Myocyte (in vitro differentiated cells): ENCODE data around the gene EHBP1L1. TPM values are rescaled to one million over a fixed set of nuclear protein-coding genes. Genes with fewer than 3 reads are reported as not detected.

Experiments used
- DNase-seq: peaks from one replicate; pipeline ENCODE4 v3.0.0-alpha.2; 2012; ENCODE audit warnings: low read depth
- total RNA-seq: library from RNA; depleted of rRNA; stranded (reverse); fragments of >200 nt; gene quantifications from 2 replicates; pipeline ENCODE4 v1.2.3, GENCODE V29; 2014

Gene EHBP1L1
- total RNA-seq, 1 donor from 2014 or later = 791 TPM

GRCh38 chr11:65546217-65546958 lies 29.5 kb upstream of the EHBP1L1 start:
- no peak for DNase-seq

GRCh38 chr11:65547446-65548125 lies 28.3 kb upstream of the EHBP1L1 start:
- DNase-seq = no peak

GRCh38 chr11:65548395-65548794 lies 27.5 kb upstream of the EHBP1L1 start:
- no peak for DNase-seq

GRCh38 chr11:65549096-65549495 lies 26.8 kb upstream of the EHBP1L1 start:
- DNase-seq = no peak

GRCh38 chr11:65551572-65552387 lies 24.1 kb upstream of the EHBP1L1 start:
- peak; percentile 61 for DNase-seq

- DNase-seq = no peak
Measured at GRCh38 chr11:65552388-65552951, 23.4 kb upstream of the EHBP1L1 start.

- no peak for DNase-seq
Measured at GRCh38 chr11:65553301-65554001, 22.4 kb upstream of the EHBP1L1 start.

- DNase-seq = no peak
Measured at GRCh38 chr11:65554057-65554818, 21.6 kb upstream of the EHBP1L1 start.

- DNase-seq = no peak
Measured at GRCh38 chr11:65554842-65555430, 20.9 kb upstream of the EHBP1L1 start.

- DNase-seq = peak; percentile 98
Measured at GRCh38 chr11:65555693-65556231, 20.1 kb upstream of the EHBP1L1 start.

- no peak for DNase-seq
Measured at GRCh38 chr11:65556470-65557279, 19.2 kb upstream of the EHBP1L1 start.

- DNase-seq = no peak
Measured at GRCh38 chr11:65557280-65558001, 18.4 kb upstream of the EHBP1L1 start.

- peak; percentile 84 for DNase-seq
Measured at GRCh38 chr11:65558002-65558929, 17.6 kb upstream of the EHBP1L1 start, which contains the start of gene LTBP3. LTBP3 (minus strand) TSS chr11:65558359; CDS start chr11:65557959, 400 bp downstream.

GRCh38 chr11:65558930-65559509 lies 16.8 kb upstream of the EHBP1L1 start:
- no peak for DNase-seq

GRCh38 chr11:65559535-65559934 lies 16.3 kb upstream of the EHBP1L1 start:
- no peak for DNase-seq

- no peak for DNase-seq
Measured at GRCh38 chr11:65559951-65560537, 15.8 kb upstream of the EHBP1L1 start.
